A549 (cell line): ENCODE data around the gene TSSK2. TPM values are rescaled to one million over a fixed set of nuclear protein-coding genes. Genes with fewer than 3 reads are reported as not detected.
A peak's percentile ranks its signal among the peaks of the same experiment; 100 is the strongest.

Source experiments
- ATAC-seq, 2 experiments: fragments of 200-7000 bp in 1 of 2; fragments of >200 bp in 1 of 2; cut with Nextera tagmentation in 1 of 2; cut with Tn5 transposase in 1 of 2; 3 replicates each; pipeline versions ENCODE4 v1.8.0 to v1.9.1; 2018 to 2020; ENCODE audit warnings: mild to moderate bottlenecking in 1 of 2, moderate library complexity in 1 of 2
- CTCF ChIA-PET: fragments of 300-600 bp; sonication (Branson Sonifier 250); formaldehyde crosslinking; extraction: SDS; loops from one replicate; lab custom pipeline; 2021; ENCODE audit warnings: antibody characterized with exemption, inconsistent platforms; lab: Yijun Ruan, JAX
- POLR2A ChIA-PET: fragments of 350-600 bp; formaldehyde crosslinking; extraction: SDS; loops from one replicate; lab custom pipeline; 2021; ENCODE audit warnings: antibody characterized with exemption, inconsistent platforms; lab: Yijun Ruan, JAX
- DNase-seq, 2 experiments: peaks; one replicate each; pipeline versions ENCODE4 v3.0.0 to v3.0.0-alpha.2; 2011 to 2016; ENCODE audit warnings: low read depth in 1 of 2, low spot score in 1 of 2
- FAIRE-seq: peaks from 2 replicates; lab custom pipeline; 2011; peaks lifted over from hg19 to GRCh38; lab: Jason Lieb, UNC
- H3K27ac ChIP-seq, 2 experiments: fragments of >200 bp; sonication (Bioruptor Twin); formaldehyde crosslinking; 3 replicates each; pipeline ENCODE4 v1.5.1; 2016 to 2017
- H3K4me1 ChIP-seq: fragments of >200 bp; sonication (Bioruptor Twin); formaldehyde crosslinking; 3 replicates; pipeline ENCODE4 v1.6.1; 2016
- H3K4me2 ChIP-seq: fragments of >200 bp; sonication (Bioruptor Twin); formaldehyde crosslinking; 3 replicates; pipeline ENCODE4 v1.6.1; 2016
- H3K4me3 ChIP-seq: fragments of >200 bp; sonication (Bioruptor Twin); formaldehyde crosslinking; 3 replicates; pipeline ENCODE4 v1.5.1; 2016
- H3K9me3 ChIP-seq: fragments of >200 bp; sonication (Bioruptor Twin); formaldehyde crosslinking; 3 replicates; pipeline ENCODE4 v1.6.1; 2016
- CBX2 ChIP-seq: fragments of 200-600 bp; sonication (generic); IDR thresholded peaks from 2 replicates; pipeline ENCODE4 v1.6.1; 2016; ENCODE audit warnings: low read depth, mild to moderate bottlenecking, borderline replicate concordance
- CEBPB ChIP-seq, 2 experiments: fragments of >200 bp in 1 of 2; sonication (Bioruptor Twin) in 1 of 2; formaldehyde crosslinking in 1 of 2; IDR thresholded peaks; 2 replicates each; pipeline ENCODE4 v1.6.1; 2012 to 2016
- CHD2 ChIP-seq: fragments of 150-350 bp; IDR thresholded peaks from 2 replicates; pipeline ENCODE4 v1.6.1; 2014; ENCODE audit warnings: low read length; ENCODE audit not compliant: partially characterized antibody
- CHD4 ChIP-seq: fragments of 200-600 bp; sonication (generic); IDR thresholded peaks from 2 replicates; pipeline ENCODE4 v1.6.1; 2016; ENCODE audit warnings: antibody characterized with exemption, mild to moderate bottlenecking, borderline replicate concordance
- CTCF ChIP-seq: fragments of >200 bp; sonication (Bioruptor Twin); formaldehyde crosslinking; IDR thresholded peaks from 3 replicates; pipeline ENCODE4 v1.5.1; 2016
- EP300 ChIP-seq, 2 experiments: fragments of >200 bp; sonication (Bioruptor Twin); formaldehyde crosslinking; IDR thresholded peaks; 2 replicates in 1 of 2; 3 replicates in 1 of 2; pipeline ENCODE4 v1.6.1; 2016 to 2017
- ESRRA ChIP-seq: fragments of 150-350 bp; IDR thresholded peaks from 2 replicates; pipeline ENCODE4 v1.6.1; 2014; ENCODE audit warnings: mild to moderate bottlenecking, low read length, borderline replicate concordance
- FOSL2 ChIP-seq, 2 experiments: fragments of 450-650 bp in 1 of 2; fragments of >200 bp in 1 of 2; sonication (Bioruptor Twin) in 1 of 2; formaldehyde crosslinking; IDR thresholded peaks; 2 replicates each; pipeline versions ENCODE4 v1.5.0 to v1.6.1; 2016 to 2020; ENCODE audit warnings: mild to moderate bottlenecking in 1 of 2, moderate library complexity in 1 of 2
- FOXS1 ChIP-seq: fragments of 250-450 bp; sonication (Bioruptor Pico); IDR thresholded peaks from 2 replicates; pipeline ENCODE4 v1.5.0; 2020; ENCODE audit warnings: mild to moderate bottlenecking, moderate library complexity
- GATA3 ChIP-seq: IDR thresholded peaks from 2 replicates; pipeline ENCODE4 v1.6.1; 2012; ENCODE audit warnings: borderline replicate concordance
- HMGXB4 ChIP-seq: fragments of 250-450 bp; sonication (Bioruptor Pico); IDR thresholded peaks from 2 replicates; pipeline ENCODE4 v1.5.0; 2021; ENCODE audit warnings: mild to moderate bottlenecking, moderate library complexity, borderline replicate concordance
- HOXA7 ChIP-seq: fragments of 250-450 bp; sonication (Bioruptor Pico); IDR thresholded peaks from 2 replicates; pipeline ENCODE4 v1.5.0; 2020; ENCODE audit warnings: mild to moderate bottlenecking, moderate library complexity
- MAX ChIP-seq: IDR thresholded peaks from 2 replicates; pipeline ENCODE4 v1.6.1; 2012
- MAZ ChIP-seq: fragments of 150-350 bp; IDR thresholded peaks from 2 replicates; pipeline ENCODE4 v1.6.1; 2014; ENCODE audit warnings: antibody characterized with exemption, low read depth, low read length, borderline replicate concordance
- NR3C1 ChIP-seq: fragments of >200 bp; sonication (Bioruptor Twin); formaldehyde crosslinking; IDR thresholded peaks from 3 replicates; pipeline ENCODE4 v1.6.1; 2017
- PHF8 ChIP-seq: fragments of 200-600 bp; sonication (generic); IDR thresholded peaks from 2 replicates; pipeline ENCODE4 v1.6.1; 2016; ENCODE audit warnings: low read depth, mild to moderate bottlenecking, antibody characterized with exemption, moderate library complexity, borderline replicate concordance
- POLR2AphosphoS2 ChIP-seq: conservative IDR thresholded peaks from 2 replicates; pipeline ENCODE4 v1.6.1; 2012; ENCODE audit warnings: low read length, improper control_type of control experiment, inconsistent platforms
- RAD21 ChIP-seq, 2 experiments: fragments of >200 bp in 1 of 2; sonication (Bioruptor Twin) in 1 of 2; formaldehyde crosslinking in 1 of 2; IDR thresholded peaks in 1 of 2; conservative IDR thresholded peaks in 1 of 2; 2 replicates in 1 of 2; 3 replicates in 1 of 2; pipeline ENCODE4 v1.6.1; 2012 to 2018; ENCODE audit warnings: inconsistent platforms in 1 of 2
- RCOR1 ChIP-seq: fragments of 150-350 bp; IDR thresholded peaks from 2 replicates; pipeline ENCODE4 v1.6.1; 2014; ENCODE audit warnings: antibody characterized with exemption, low read length, low read depth
- RFX5 ChIP-seq: fragments of 450-650 bp; IDR thresholded peaks from 2 replicates; pipeline ENCODE4 v1.7.1; 2014; ENCODE audit warnings: antibody characterized with exemption, mild to moderate bottlenecking, moderate library complexity
- RNF2 ChIP-seq: fragments of 200-600 bp; sonication (generic); IDR thresholded peaks from 2 replicates; pipeline ENCODE4 v1.6.1; 2016; ENCODE audit warnings: low read depth, mild to moderate bottlenecking, antibody characterized with exemption, moderate library complexity, borderline replicate concordance
- SMC3 ChIP-seq: fragments of >200 bp; sonication (Bioruptor Twin); formaldehyde crosslinking; IDR thresholded peaks from 3 replicates; pipeline ENCODE4 v1.6.1; 2018; ENCODE audit warnings: inconsistent platforms
- TP53 ChIP-seq: fragments of 250-450 bp; sonication (Bioruptor Pico); IDR thresholded peaks from 2 replicates; pipeline ENCODE4 v1.5.0; 2021; ENCODE audit warnings: mild to moderate bottlenecking, moderate library complexity
- ZNF302 ChIP-seq: fragments of 250-450 bp; sonication (Bioruptor Pico); IDR thresholded peaks from 2 replicates; pipeline ENCODE4 v1.9.0; 2021; ENCODE audit warnings: inconsistent platforms, mild to moderate bottlenecking, moderate library complexity
- WGBS: methylation state at CpG from one replicate; pipeline ENCODE4 v1.1.6; 2017; ENCODE audit errors: missing lambda C conversion rate; 5-methylcytosine and 5-hydroxymethylcytosine counted together
- polyA plus RNA-seq, 4 experiments: library from polyadenylated mRNA; depleted of rRNA in 3 of 4; stranded (reverse); fragments of >200 nt; fragmentation: RNase III in 1 of 4; extraction: RNeasy Plus Mini Kit Qiagen cat#74134 plus additional on column Dnase treatment in 1 of 4; gene quantifications; 2 replicates in 3 of 4; 3 replicates in 1 of 4; pipeline ENCODE4 v1.2.3, GENCODE V29; 2011 to 2017
- TF ChIP-seq, protein P1 (sequence below): fragments of 450-650 bp; IDR thresholded peaks from 2 replicates; pipeline ENCODE4 v1.6.1; 2014; ENCODE audit warnings: antibody characterized with exemption
- TF ChIP-seq, protein P2 (sequence below): fragments of 250-450 bp; sonication (Bioruptor Pico); IDR thresholded peaks from 2 replicates; pipeline ENCODE4 v1.5.0; 2020; ENCODE audit warnings: low read depth, mild to moderate bottlenecking, moderate library complexity

TSSK2 gene
- polyA plus RNA-seq, 2 of the 4 experiments (the other 2 are of a cell fraction) = not detected

DNA sequence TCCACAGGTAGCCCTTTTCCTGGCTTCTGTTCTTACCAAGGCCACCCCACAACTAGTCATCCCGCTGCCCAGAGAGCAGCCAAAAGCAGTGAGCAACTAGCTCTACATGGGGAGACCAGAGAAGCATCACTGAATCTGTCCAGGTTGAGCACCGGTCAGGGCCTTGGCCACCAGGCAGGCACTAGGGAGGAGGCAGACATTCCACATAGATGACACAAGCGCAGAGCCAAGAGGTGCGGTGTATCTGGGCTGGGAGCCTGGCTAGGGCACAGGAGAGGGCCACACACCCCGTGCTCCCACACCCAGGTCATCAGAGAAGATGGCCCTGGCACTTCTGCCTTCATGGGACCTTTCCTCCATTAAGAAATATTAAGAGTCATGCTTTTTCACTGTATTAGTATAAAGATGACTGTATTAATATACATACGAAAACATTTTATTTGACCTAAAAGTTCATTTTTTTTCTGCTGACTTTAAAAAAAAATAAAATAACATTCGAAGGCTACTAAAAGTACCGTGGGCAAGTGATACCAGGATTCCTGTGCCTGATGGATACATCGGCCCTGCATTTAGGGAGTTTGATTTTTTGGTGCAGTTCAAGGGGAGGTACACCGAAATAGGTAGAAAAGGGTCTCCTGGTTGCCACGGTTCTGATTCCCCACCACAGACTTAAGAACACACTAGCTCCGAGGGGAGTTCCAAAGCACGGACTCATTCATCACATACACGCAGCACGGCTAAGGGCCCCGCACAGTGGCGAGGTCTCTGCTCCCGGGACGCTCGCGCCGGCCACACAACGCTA lies 10.1 kb upstream of the TSSK2 start:
- peak overlapping the region; percentile 97 for H3K4me2 ChIP-seq
- ATAC-seq = peak; percentile 49 to 52
- no peak for FAIRE-seq
- H3K4me3 ChIP-seq = peak overlapping the region; percentile 86
- H3K4me1 ChIP-seq = peaks cover 15% of the 10 kb centered on the region; the same call in 2 of the 3 replicates
- peak overlapping the region; percentile 87 to 96 for H3K27ac ChIP-seq
- 17% methylated on average over 13 of the region's 23 CpGs for WGBS
- CTCF ChIA-PET = no interaction called here
- POLR2A ChIA-PET = interaction anchor here (0.7 to 1.5 kb wide), 2 partner anchors 10 to 13 kb away, joined by 3 to 4 read pairs; no protein-coding TSS in a partner anchor
- no peak for TF ChIP-seq HOXA7 (CRISPR knock-in tag)
- TF ChIP-seq TP53 (CRISPR knock-in tag) = no peak
- TF ChIP-seq CHD4 = no peak
- TF ChIP-seq RAD21 (conservative IDR thresholded peaks at IDR 0.05 in 1 of 2, IDR thresholded peaks at IDR 0.05 in 1 of 2) = no peak
- TF ChIP-seq ESRRA = no peak
- TF ChIP-seq GATA3 = no peak
- no peak for TF ChIP-seq FOSL2 (IDR thresholded peaks at IDR 0.05)
- TF ChIP-seq FOSL2 (CRISPR knock-in tag; IDR thresholded peaks at IDR 0.05) = no peak
- no peak for TF ChIP-seq CTCF
- no peak for TF ChIP-seq SMC3
- no peak for TF ChIP-seq RNF2
- TF ChIP-seq MAX = no peak
- no peak for TF ChIP-seq POLR2AphosphoS2
- no peak for TF ChIP-seq CBX2
- no peak for TF ChIP-seq NR3C1
- no peak for TF ChIP-seq FOXS1 (CRISPR knock-in tag)
- TF ChIP-seq CHD2 = no peak
- TF ChIP-seq EP300 (IDR thresholded peaks at IDR 0.05) = no peak
- H3K9me3 ChIP-seq = no peaks in the 10 kb centered on the region
- DNase-seq = peak; percentile 47 to 64

DNA sequence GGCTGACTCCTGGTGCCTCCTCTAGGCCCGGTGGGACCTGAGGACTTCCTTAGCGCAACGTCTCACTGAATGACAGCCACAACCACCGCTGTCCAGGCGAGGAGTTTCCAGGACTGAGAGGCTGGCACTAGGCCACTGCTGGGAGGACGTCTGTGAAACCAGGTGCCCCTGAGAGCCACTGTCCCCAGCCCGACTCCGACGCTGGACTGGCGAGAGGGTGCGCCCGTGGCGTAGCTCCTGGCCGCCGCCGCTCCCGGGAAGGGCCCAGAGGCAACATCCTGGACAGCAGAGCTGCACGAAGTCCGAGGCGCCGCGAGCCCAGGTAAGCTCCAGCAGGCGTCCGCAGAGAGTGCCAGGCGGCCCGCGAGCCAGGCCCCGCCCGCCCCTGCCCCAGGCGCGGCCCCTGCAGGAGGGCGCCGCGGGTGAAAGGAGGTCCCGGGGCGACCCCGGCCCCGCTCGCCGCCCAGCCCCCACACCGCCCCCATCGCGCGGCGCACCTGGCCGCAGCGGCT lies 9.4 kb upstream of the TSSK2 start:
- peak; percentile 15 to 19 for DNase-seq
- no peak for FAIRE-seq
- H3K9me3 ChIP-seq = no peaks in the 10 kb centered on the region
- peak; percentile 52 to 58 for ATAC-seq
- H3K4me3 ChIP-seq = peak overlapping the region; percentile 86
- CTCF ChIA-PET = interaction anchor here (1.3 kb wide), 1 partner anchor 10 kb away, joined by 3 read pairs; no protein-coding TSS in a partner anchor
- WGBS = 5% methylated on average over 7 of the region's 47 CpGs
- peak overlapping the region; percentile 97 for H3K4me2 ChIP-seq
- H3K4me1 ChIP-seq = peaks cover 15% of the 10 kb centered on the region; the same call in 2 of the 3 replicates
- POLR2A ChIA-PET = interaction anchor here (0.7 to 1.5 kb wide), 3 partner anchors 10 to 23 kb away, joined by 3 to 6 read pairs (median 4); partner anchors contain the start of gene ESS2
- peak overlapping the region; percentile 87 to 96 for H3K27ac ChIP-seq
- TF ChIP-seq FOSL2 (IDR thresholded peaks at IDR 0.05) (no peak), FOSL2 (CRISPR knock-in tag; IDR thresholded peaks at IDR 0.05) (no peak), CTCF (no peak), HMGXB4 (CRISPR knock-in tag) (no peak), RCOR1 (no peak), PHF8 (no peak), NR3C1 (no peak), ZNF302 (no peak), RFX5 (no peak), MAZ (no peak), HOXA7 (CRISPR knock-in tag) (no peak), CEBPB (IDR thresholded peaks at IDR 0.05) (no peak), SMC3 (no peak)
- TF ChIP-seq, protein P1, sequence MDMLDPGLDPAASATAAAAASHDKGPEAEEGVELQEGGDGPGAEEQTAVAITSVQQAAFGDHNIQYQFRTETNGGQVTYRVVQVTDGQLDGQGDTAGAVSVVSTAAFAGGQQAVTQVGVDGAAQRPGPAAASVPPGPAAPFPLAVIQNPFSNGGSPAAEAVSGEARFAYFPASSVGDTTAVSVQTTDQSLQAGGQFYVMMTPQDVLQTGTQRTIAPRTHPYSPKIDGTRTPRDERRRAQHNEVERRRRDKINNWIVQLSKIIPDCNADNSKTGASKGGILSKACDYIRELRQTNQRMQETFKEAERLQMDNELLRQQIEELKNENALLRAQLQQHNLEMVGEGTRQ = no peak
- TF ChIP-seq, protein P2, sequence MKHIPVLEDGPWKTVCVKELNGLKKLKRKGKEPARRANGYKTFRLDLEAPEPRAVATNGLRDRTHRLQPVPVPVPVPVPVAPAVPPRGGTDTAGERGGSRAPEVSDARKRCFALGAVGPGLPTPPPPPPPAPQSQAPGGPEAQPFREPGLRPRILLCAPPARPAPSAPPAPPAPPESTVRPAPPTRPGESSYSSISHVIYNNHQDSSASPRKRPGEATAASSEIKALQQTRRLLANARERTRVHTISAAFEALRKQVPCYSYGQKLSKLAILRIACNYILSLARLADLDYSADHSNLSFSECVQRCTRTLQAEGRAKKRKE (CRISPR knock-in tag) = no peak
